ENCODE results near the gene PLA2G2F.

PLA2G2F gene

DNA sequence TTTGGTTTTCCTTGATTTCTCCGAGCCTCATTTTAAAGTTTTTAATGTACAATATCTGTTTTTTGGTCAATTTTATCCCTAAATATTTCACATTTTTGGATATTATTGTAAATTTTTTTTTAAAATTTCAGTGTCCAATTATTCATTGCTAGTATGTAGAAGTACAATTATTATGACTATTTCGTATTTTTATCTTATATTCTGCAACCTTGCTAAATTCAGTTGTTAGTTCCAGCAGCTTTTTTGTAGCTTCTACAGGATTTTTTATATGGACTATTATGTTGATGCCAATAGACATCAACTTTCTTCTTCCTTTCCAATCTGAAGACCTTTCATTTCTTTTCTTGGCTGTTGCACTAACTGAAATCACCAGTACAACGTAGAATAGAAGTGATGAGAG is 4.1 kb upstream of the PLA2G2F start:
- TF ChIP-seq, protein P1, sequence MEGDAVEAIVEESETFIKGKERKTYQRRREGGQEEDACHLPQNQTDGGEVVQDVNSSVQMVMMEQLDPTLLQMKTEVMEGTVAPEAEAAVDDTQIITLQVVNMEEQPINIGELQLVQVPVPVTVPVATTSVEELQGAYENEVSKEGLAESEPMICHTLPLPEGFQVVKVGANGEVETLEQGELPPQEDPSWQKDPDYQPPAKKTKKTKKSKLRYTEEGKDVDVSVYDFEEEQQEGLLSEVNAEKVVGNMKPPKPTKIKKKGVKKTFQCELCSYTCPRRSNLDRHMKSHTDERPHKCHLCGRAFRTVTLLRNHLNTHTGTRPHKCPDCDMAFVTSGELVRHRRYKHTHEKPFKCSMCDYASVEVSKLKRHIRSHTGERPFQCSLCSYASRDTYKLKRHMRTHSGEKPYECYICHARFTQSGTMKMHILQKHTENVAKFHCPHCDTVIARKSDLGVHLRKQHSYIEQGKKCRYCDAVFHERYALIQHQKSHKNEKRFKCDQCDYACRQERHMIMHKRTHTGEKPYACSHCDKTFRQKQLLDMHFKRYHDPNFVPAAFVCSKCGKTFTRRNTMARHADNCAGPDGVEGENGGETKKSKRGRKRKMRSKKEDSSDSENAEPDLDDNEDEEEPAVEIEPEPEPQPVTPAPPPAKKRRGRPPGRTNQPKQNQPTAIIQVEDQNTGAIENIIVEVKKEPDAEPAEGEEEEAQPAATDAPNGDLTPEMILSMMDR (IDR thresholded peaks at IDR 0.05; ENCODE audit: insufficient read depth, low read depth, low read length, missing control alignments) = no peak
- no peak for DNase-seq (ENCODE audit: low read depth)
- no peak overlapping the region for H3K4me3 ChIP-seq (ENCODE audit: low read depth, low read length)

DNA sequence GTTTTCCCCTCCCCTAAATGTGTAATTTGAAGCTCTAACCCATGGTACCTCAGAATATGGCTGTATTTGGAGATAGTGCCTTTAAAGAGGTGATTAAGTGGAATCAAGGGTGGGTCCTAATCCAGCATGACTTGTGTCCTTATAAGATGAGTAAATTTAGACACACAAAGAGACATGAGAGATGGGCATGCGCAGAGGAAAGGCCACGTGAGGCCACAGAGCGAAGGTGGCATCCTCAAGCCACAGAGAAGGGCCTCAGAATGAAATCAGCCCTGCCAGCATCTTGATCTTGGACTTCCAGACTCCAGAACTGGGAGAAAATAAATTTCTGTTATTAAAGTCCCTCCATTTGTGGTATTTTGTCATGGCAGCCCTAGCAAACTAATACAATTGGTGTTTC is 2.9 kb upstream of the PLA2G2F start:
- H3K4me3 ChIP-seq (ENCODE audit: low read depth, low read length) = no peak overlapping the region
- TF ChIP-seq, protein P1 (IDR thresholded peaks at IDR 0.05; ENCODE audit: insufficient read depth, low read depth, low read length, missing control alignments) = no peak
- no peak for DNase-seq (ENCODE audit: low read depth)

DNA sequence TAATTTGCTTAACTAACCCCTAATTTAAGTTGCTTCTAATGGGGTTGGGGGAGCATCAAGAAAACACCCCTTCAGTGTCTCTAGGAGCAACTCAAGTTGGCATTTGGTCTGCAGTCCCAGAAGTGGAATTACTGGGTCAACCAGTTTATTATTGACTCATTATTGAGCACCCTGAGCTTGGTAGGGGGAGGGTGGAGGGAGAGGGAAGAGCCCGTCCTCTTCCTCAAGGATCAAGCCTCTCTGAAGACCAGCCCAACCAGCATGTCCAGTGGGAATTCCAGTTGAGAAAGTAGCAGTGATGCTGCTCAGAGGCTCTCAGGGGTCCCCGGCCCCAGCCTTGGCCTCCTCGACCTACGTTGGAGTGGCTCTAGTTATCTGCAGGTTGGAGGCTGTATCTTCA is 2.1 kb upstream of the PLA2G2F start:
- DNase-seq (ENCODE audit: low read depth) = no peak
- TF ChIP-seq, protein P1 (IDR thresholded peaks at IDR 0.05; ENCODE audit: insufficient read depth, low read depth, low read length, missing control alignments) = no peak

DNA sequence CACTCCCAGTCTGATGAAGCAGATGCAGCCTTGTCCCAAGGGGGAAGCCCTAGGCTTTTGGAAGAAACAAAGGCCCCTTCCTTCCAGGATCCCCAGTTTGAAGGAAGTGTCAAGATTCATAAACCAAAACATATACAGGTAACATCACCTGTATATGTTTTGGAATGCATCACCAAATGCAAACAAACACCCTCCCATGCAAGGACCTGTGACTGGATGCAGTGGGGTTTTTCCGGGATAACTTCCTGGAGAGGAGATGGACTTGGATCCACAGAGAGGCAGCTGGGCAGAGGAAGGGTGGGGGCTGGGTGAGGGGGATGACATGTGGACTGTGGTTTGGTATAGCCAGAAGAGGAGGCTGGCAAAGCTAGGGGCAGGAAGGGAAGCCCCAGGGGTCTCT is 1.5 kb upstream of the PLA2G2F start:
- DNase-seq (ENCODE audit: low read depth) = no peak
- TF ChIP-seq, protein P1 (IDR thresholded peaks at IDR 0.05; ENCODE audit: insufficient read depth, low read depth, low read length, missing control alignments) = no peak
- no peak overlapping the region for H3K4me3 ChIP-seq (ENCODE audit: low read depth, low read length)

More for the DNA sequence above, 2.1 kb upstream of the PLA2G2F start:
- no peak overlapping the region for H3K4me3 ChIP-seq (ENCODE audit: low read depth, low read length)

DNA sequence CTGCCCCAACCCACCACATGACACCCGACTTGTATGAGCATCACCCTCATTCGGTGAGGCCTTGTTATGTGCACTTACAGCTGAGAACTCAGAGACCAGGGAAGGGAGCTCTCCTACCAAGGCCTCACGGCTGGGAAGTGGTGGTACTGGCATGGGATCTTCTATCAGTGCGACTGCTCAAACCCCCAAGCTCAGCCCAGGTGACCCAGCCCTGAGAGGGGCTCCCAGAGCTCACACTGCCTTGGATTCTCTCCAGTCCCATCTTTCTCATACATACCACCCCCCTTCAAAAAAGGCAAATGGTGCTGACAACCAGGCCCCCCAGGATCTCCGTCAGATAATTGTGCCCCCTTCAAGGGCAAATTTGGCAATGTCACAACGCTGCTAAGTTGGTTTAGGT is 777 bp upstream of the PLA2G2F start:
- no peak for DNase-seq (ENCODE audit: low read depth)
- TF ChIP-seq, protein P1 (IDR thresholded peaks at IDR 0.05; ENCODE audit: insufficient read depth, low read depth, low read length, missing control alignments) = no peak
- H3K4me3 ChIP-seq (ENCODE audit: low read depth, low read length) = no peak overlapping the region

DNA sequence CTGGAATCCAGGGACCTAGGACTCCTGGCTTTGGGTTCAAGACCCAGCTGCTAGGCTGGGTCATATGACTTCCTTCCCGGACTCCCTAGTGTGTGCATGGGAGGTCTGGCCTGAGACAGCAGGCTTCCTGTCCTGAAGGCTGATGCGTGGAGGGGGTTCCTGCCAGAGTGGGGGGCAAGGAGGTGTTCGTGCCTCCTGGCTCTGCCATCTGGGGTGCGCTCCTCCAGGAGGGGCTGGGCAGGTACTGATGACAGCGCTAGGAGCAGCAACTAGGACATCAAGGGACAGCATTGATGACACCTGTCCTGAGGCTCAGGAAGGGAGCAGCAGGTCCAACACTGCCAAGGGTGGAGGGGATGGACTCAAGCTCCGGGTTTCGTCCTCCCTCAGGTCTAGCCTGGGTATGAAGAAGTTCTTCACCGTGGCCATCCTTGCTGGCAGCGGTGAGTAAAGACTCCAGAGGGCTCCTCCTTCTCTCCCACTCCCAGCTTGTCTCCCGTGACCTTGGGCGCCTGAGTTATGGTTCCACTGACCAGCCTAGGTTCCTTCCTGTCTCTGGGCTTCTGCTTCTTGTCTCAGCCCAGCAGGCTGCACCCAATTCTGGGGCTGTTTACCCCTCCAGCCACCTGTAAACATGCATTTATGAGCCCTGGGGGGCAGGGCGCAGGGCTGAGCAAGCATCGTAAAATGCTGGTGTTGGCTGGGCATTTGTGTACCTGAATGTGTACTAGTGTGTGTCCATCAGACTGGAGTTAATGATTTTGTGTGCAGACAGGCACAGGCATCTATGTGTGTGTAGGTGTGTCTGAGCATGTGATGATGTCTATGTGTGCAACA is 871 bp downstream of the PLA2G2F start:
- no peak for DNase-seq (ENCODE audit: low read depth)
- no peak overlapping the region for H3K4me3 ChIP-seq (ENCODE audit: low read depth, low read length)
- TF ChIP-seq, protein P1 (IDR thresholded peaks at IDR 0.05; ENCODE audit: insufficient read depth, low read depth, low read length, missing control alignments) = no peak

DNA sequence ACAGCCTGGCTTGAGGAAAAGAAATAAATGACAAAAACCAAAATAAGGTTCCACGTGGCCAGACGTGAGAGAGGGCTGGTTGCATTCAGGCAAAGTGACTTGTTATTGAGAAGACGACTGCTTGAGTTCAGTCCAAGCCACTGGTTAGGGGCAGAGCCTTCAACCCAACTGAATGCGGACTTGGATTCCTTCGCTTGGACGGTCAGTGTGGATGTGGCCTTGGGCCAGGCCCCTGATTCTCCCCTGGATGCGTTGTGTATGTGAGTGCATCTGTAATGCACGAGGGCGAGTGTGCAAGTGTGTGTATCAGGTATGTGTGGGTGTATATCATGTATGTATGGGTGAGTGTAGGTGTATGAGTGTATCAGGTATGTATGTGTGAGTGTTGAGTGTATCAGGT is 1.9 kb downstream of the PLA2G2F start:
- TF ChIP-seq, protein P1 (IDR thresholded peaks at IDR 0.05; ENCODE audit: insufficient read depth, low read depth, low read length, missing control alignments) = no peak
- no peak for DNase-seq (ENCODE audit: low read depth)
- H3K4me3 ChIP-seq (ENCODE audit: low read depth, low read length) = no peak overlapping the region
